ENCODE data around the gene MORN1. TPM values are rescaled to one million over a fixed set of nuclear protein-coding genes. Genes with fewer than 3 reads are reported as not detected.

The MORN1 gene
- total and polyA plus RNA-seq, 4 donors: 2.3 to 6.9 (median 3.6) TPM

GRCh38 chr1:2427976-2428375 lies 36.6 kb upstream of the MORN1 start:
- 55% methylated on average over 10 of the region's 10 CpGs for WGBS
- Histone ChIP-seq H3K4me3 (ENCODE audit: low read depth in 1 of 3, low read length in 3 of 3) (no peak overlapping the region), H3K27me3 (ENCODE audit: control insufficient read depth in 4 of 4, insufficient read depth in 4 of 4, low read length in 3 of 4) (no peaks in the 10 kb centered on the region), H3K9me3 (ENCODE audit: control insufficient read depth in 4 of 4, low read length in 3 of 4) (peaks cover 0 to 6% (median 2%) of the 10 kb centered on the region in 4 donors), H3K27ac (ENCODE audit: low read depth in 1 of 2, low read length in 2 of 2) (no peak overlapping the region), H3K4me1 (ENCODE audit: control insufficient read depth in 4 of 4, insufficient read depth in 4 of 4, low read length in 3 of 4) (no peaks in the 10 kb centered on the region), H3K9ac (ENCODE audit: low read depth in 1 of 2, low read length in 2 of 2) (no peak overlapping the region), H3K36me3 (ENCODE audit: control insufficient read depth in 4 of 4, insufficient read depth in 3 of 4, low read depth in 1 of 4, low read length in 3 of 4) (no peaks in the 10 kb centered on the region)
- TF ChIP-seq TAF1 (conservative IDR thresholded peaks at IDR 0.05): no peak
- no peak for TF ChIP-seq MAX (IDR thresholded peaks at IDR 0.05)
- no peak for TF ChIP-seq RAD21 (IDR thresholded peaks at IDR 0.05)
- TF ChIP-seq JUND (IDR thresholded peaks at IDR 0.05): no peak
- TF ChIP-seq RXRA (IDR thresholded peaks at IDR 0.05): no peak
- DNase-seq (ENCODE audit: low spot score): no peak

- H3K9ac ChIP-seq (ENCODE audit: low read depth in 1 of 2, low read length in 2 of 2): no peak overlapping the region
- H3K27ac ChIP-seq (ENCODE audit: low read depth in 1 of 2, low read length in 2 of 2): no peak overlapping the region
- H3K27me3 ChIP-seq (ENCODE audit: control insufficient read depth in 4 of 4, insufficient read depth in 4 of 4, low read length in 3 of 4): no peaks in the 10 kb centered on the region
- no peaks in the 10 kb centered on the region for H3K36me3 ChIP-seq (ENCODE audit: control insufficient read depth in 4 of 4, insufficient read depth in 3 of 4, low read depth in 1 of 4, low read length in 3 of 4)
- no peaks in the 10 kb centered on the region for H3K4me1 ChIP-seq (ENCODE audit: control insufficient read depth in 4 of 4, insufficient read depth in 4 of 4, low read length in 3 of 4)
- no peak for DNase-seq (ENCODE audit: low spot score)
- 84% methylated on average over 18 of the region's 18 CpGs for WGBS
- H3K9me3 ChIP-seq (ENCODE audit: control insufficient read depth in 4 of 4, low read length in 3 of 4): peaks cover 0 to 8% (median 2%) of the 10 kb centered on the region in 4 donors
- TF ChIP-seq EGR1 (IDR thresholded peaks at IDR 0.05; ENCODE audit: low read depth in 2 of 2) (no peak), NR2F2 (IDR thresholded peaks at IDR 0.05) (no peak), ATF3 (IDR thresholded peaks at IDR 0.05) (no peak), RXRA (IDR thresholded peaks at IDR 0.05) (no peak), ZBTB33 (IDR thresholded peaks at IDR 0.05) (no peak), HNF4G (IDR thresholded peaks at IDR 0.05) (no peak)
- no peak overlapping the region for H3K4me3 ChIP-seq (ENCODE audit: low read depth in 1 of 3, low read length in 3 of 3)
Measured at GRCh38 chr1:2427051-2427450, 35.7 kb upstream of the MORN1 start.

GRCh38 chr1:2426540-2426939 lies 35.2 kb upstream of the MORN1 start:
- 70% methylated on average over 18 of the region's 18 CpGs for WGBS
- H3K27me3 ChIP-seq (ENCODE audit: control insufficient read depth in 4 of 4, insufficient read depth in 4 of 4, low read length in 3 of 4): no peaks in the 10 kb centered on the region

More at GRCh38 chr1:2426540-2426939, 35.2 kb upstream of the MORN1 start:
- Histone ChIP-seq H3K9ac (ENCODE audit: low read depth in 1 of 2, low read length in 2 of 2) (no peak overlapping the region), H3K9me3 (ENCODE audit: control insufficient read depth in 4 of 4, low read length in 3 of 4) (peaks cover 0 to 8% (median 2%) of the 10 kb centered on the region in 4 donors), H3K36me3 (ENCODE audit: control insufficient read depth in 4 of 4, insufficient read depth in 3 of 4, low read depth in 1 of 4, low read length in 3 of 4) (no peaks in the 10 kb centered on the region), H3K27ac (ENCODE audit: low read depth in 1 of 2, low read length in 2 of 2) (no peak overlapping the region), H3K4me1 (ENCODE audit: control insufficient read depth in 4 of 4, insufficient read depth in 4 of 4, low read length in 3 of 4) (no peaks in the 10 kb centered on the region), H3K4me3 (ENCODE audit: low read depth in 1 of 3, low read length in 3 of 3) (no peak overlapping the region)
- DNase-seq (ENCODE audit: low spot score): no peak
- no peak for TF ChIP-seq ATF3 (IDR thresholded peaks at IDR 0.05)
- TF ChIP-seq RAD21 (IDR thresholded peaks at IDR 0.05): no peak
- TF ChIP-seq CTCF (IDR thresholded peaks at IDR 0.05; ENCODE audit: low read depth, low read length, missing input control): no peak
- no peak for TF ChIP-seq RXRA (IDR thresholded peaks at IDR 0.05)
- TF ChIP-seq YY1 (IDR thresholded peaks at IDR 0.05): no peak
- TF ChIP-seq TAF1 (conservative IDR thresholded peaks at IDR 0.05): no peak
- no peak for TF ChIP-seq FOXA2 (IDR thresholded peaks at IDR 0.05)
- no peak for TF ChIP-seq NR2F2 (IDR thresholded peaks at IDR 0.05)
- no peak for TF ChIP-seq EGR1 (IDR thresholded peaks at IDR 0.05; ENCODE audit: low read depth in 2 of 2)
- TF ChIP-seq MAX (IDR thresholded peaks at IDR 0.05): no peak
- TF ChIP-seq GABPA (IDR thresholded peaks at IDR 0.05 in 1 of 2, conservative IDR thresholded peaks at IDR 0.05 in 1 of 2): no peak
- TF ChIP-seq JUND (IDR thresholded peaks at IDR 0.05): no peak
- no peak for TF ChIP-seq REST (IDR thresholded peaks at IDR 0.05)

Data from liver (tissue), 9 donors.